SW 1271 (cell line): Measurements from ENCODE around the gene SEMA7A.

Experiments used
- DNase-seq, 2 experiments: peaks; one replicate each; lab custom pipeline; 2025; lab: John Stamatoyannopoulos, UW

SEMA7A gene

GRCh38 chr15:74430510-74430951 lies 3.2 kb downstream of the SEMA7A start:
- no peak for DNase-seq

DNA sequence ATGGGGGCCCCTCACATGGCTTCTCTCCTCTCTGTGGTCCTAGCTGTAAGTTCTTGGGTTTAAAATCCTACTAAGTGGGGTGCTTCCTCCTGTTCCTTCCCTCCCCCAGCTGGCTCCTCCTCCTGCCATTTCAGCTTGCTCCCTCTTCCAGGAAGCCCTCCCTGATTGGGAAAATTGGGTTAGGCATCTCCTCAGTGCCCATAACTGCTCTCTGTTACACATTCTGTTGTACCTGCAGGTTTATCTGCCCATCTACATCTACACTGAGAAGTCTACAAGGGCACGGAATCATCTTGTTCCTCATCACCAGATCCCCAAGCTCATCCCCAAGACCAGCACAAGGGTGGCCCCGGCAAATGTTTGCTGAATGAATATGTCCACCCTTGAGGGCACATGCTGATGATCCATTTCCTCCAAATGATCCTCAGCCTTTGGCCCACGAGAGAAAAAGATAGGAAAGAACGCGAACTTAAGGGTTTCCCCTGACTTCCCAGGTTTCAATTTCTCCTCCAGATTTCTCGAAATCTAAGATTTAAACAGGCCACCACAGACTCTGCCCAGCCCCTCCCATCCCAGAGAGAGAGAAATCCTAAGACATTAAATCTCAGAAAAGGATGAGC lies 3.9 kb downstream of the SEMA7A start:
- DNase-seq: no peak

- DNase-seq: no peak
Measured at GRCh38 chr15:74428970-74429780, 4.6 kb downstream of the SEMA7A start.

- no peak for DNase-seq
Measured at GRCh38 chr15:74428442-74428787, 5.3 kb downstream of the SEMA7A start.

DNA sequence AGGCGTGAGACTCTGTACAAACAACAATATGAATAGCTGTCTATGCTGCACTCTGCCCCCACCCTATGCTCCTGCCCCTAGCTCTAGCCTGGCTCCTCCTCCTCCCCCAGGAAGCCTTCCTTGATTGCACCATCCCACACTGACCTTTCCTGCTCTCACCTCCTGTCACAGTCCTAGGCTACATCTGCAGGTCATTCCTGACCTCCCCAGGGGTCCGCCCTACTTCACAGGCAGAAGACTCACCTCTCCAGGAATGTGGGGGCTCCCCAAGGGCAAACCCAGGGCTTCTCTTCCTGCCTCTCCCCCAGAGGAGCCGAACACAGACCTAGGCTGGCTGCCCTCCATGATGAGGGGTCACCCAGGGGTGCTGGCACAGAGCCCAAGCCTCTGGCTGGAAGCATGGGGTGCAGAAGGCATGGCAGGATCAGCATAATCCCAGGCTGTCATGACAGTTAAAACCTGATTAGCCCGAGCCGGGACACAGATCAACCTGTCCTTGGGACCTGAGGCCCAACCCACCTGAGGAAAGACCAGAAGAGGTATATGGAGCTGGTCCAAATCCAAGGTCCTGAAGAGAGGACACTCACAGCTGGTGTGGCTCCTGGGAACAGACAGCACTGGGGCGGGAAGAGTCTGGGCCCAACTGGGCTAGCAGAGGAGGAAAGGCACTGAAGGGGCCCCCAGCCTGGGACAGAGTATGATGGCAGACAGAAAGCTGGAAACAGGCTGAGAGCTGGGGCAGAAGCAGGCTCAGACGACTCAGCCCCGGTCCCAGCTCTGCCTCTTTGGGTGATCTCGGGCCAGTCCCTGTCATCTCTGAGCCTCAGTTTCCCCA lies 5.9 kb downstream of the SEMA7A start:
- no peak for DNase-seq

DNA sequence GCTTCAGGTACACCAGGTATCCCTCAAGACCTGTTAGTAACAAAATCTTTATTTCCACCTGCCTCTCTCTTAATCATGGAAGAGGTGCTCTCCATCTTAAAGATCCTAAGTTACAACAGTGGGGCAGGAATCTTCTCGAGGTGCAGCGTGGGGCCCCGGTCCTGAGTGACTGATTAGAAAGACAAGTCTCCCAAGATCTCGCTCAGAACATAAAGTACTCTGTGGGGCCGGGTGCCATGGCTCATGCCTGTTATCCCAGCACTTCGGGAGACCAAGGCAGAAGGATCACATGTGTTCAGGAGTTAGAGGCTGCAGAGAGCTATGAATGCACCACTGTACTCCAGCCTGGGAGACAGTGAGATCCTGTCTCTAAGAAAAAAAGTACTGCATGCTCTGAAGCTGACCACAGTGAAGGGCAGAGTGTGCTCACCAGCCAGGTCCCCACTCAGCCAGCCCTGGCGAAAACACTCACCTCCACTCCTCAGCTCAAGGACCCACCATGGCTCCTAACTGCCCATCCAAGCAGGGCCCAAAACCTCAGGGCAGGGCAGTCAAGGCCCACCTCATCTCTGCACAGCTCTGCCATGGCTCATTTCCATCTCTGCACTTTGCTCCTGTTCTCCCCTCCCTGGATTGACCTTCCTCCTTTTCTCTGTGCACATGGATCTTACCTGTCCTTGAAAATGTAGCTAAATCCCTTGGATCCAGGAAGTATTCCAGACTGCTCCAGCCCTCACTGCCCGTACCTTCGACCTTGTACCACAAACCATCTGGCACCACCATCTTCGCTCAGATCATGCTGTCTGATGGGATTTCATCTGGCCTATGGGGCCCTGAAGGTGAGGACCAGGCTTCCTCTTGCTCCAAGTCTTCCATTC lies 7.1 kb downstream of the SEMA7A start:
- no peak for DNase-seq

DNA sequence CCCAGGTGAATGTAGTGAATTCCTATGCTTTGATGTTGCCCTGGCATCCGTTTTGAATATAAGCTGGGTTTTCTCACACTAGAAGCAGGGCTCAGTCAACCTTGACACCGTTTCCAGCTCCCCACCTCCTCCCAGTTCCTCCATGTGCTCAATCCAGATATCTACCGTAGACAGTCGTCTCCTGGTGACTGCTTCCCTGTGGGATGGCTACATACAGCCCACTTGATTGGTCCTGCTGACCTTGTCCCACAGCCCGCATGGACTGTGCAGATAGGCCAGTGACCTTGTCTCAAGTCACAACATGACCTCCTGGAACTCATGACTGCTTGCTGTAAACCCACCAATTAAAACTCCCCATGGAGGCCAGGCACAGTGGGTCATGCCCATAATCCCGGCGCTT lies 8.1 kb downstream of the SEMA7A start:
- DNase-seq: no peak

- no peak for DNase-seq
Measured at GRCh38 chr15:74424901-74425528, 8.7 kb downstream of the SEMA7A start.

DNA sequence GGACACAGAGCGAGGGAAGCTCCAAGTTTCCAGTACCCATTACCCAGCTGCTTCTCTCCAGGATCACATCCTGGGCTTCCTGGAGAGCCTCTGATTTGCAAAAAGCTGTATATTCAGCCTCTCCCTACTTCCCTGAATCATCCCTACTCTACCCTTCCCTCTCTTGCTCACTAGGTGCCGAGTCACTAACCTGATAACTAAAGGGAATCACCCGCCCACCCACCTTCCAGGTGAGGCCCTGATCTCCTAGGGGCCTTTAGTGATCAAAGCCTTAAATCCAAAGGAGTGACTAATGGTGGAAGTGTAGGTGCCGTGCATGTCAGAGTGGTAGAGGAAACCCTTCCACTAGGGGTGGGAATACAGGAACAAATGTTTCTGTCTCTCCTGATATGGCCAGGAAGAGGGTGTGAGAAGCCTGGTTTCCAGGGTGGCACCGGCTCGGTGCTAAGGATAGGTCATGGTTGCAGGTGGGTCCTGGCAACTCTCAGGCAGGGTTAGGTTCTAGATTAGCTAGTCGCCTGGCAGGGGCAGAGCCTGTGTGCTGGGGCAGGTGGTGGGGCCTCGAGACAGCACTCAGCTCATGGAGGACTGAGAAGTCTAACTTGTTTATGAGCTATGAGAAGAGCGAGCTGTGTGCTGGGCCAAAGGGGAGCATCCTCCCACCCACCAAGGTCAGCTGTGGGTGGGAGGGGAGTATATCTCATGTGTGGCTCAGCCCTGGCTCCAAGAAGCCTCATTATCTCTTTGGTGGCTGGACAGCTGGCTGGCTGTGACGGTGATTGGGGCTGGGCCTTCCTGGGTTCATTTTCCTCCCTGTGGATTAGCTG lies 10.1 kb downstream of the SEMA7A start:
- no peak for DNase-seq

- peak; percentile 67 to 76 for DNase-seq
Measured at GRCh38 chr15:74422652-74423430, 10.9 kb downstream of the SEMA7A start.

DNA sequence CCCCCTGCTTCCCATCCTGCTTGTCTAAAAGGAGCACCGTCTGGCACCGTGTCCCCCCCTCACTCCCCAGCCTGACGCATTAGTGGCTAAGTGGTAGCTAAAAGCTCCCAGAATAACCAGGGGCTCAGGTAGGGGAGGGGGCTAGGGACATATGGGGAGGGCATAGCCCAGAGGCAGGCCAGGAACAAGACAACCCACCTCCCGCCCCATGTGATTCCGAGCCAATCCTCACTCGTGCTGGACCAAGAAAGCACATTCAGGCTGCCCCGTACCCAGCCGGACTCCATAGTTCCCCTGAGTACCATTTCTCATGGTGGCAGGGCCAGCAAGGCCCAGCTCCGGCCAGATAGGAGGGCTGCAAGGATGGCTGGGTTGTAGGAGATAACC lies 11.5 kb downstream of the SEMA7A start:
- no peak for DNase-seq

DNA sequence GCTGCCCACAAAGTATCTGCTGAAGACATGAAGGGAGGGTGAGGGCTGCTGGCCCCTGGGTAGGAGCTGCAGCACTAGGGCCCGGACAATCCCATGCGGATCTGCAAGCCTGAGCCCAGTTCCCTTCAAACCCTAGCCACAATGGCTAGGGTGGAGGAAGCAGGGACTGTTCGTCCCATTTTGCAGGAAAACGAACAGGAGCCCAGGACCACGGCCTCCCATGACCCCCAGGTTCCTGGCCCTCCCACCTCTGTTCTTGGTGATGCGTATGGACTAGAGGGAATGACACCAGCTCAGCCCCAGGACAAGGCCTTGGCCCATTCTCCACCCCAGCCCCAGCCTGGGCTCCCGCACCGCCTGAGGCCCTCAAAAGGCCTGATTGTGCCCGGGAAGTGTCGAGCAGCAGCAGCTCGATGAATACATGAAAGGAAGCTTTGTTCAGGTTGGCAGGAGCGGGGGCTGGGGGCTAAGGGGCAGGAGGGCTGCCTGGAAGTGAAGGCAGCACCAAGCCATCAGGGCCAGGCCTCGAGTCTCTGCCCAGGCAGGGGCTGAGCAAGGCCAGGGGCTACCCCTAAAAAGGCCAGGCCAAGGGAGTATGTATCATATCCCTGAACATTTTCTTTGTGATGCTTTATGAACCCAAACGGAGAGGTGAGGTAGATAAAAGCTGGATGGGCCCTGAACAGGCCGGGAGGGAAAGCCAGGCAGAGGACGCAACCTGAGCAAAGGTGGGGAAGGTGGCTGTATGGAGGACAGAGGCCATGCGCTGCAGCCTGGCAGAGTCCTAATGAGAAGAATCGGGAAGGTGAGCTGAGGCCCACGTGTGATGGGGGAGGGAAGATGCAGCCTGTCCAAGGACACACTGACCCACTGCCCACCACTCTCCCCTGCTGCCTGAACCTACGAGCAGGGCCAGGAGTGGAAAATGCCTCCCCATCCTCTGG lies 12.2 kb downstream of the SEMA7A start:
- DNase-seq: no peak

GRCh38 chr15:74420193-74420905 lies 13.4 kb downstream of the SEMA7A start:
- peak in 1 of 2 experiments; percentile 24 for DNase-seq

- DNase-seq: no peak
Measured at GRCh38 chr15:74419432-74419831, 14.3 kb downstream of the SEMA7A start.

GRCh38 chr15:74418575-74419338 lies 15.0 kb downstream of the SEMA7A start:
- DNase-seq: no peak

DNA sequence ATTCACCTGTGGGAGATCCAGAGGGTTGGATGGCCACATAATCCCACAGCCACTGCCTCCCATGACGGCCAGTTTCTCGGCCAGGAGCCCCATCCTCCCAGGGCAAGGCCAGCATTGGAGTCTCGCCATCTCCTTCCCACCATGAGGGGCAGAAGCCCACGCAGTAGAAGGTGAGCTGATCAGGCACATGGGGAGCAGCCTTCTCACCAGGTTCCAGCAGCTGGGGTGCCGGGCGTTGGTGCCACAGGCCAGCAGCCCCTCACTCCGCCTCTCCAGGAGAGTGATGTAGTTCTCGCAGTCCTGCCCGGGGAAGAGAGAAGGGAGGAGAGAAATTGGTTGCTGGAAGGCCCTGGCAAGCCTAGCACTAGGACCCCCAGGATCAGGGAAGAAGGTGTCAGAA lies 16.1 kb downstream of the SEMA7A start:
- no peak for DNase-seq

- DNase-seq: no peak
Measured at GRCh38 chr15:74417225-74417624, 16.5 kb downstream of the SEMA7A start.
